Measurements from ENCODE around the gene WIF1. TPM values are rescaled to one million over a fixed set of nuclear protein-coding genes. Genes with fewer than 3 reads are reported as not detected.

Gene WIF1
- total RNA-seq, 2 experiments from 2014 or later: not detected

GRCh38 chr12:65152012-65152411 lies 30.9 kb upstream of the WIF1 start:
- H3K27me3 Mint-ChIP-seq: peaks cover 18% of the 10 kb centered on the region
- ChIA-PET CTCF (no interaction called here), POLR2A (no interaction called here)
- ATAC-seq (ENCODE audit: poor library complexity) (no peak), DNase-seq (no peak)
- Histone ChIP-seq H3K36me3 (ENCODE audit: insufficient read depth, low read length) (no peaks in the 10 kb centered on the region), H3K9me3 (ENCODE audit: control insufficient read depth in 1 of 2, insufficient read depth in 1 of 2, low read length in 2 of 2) (no peaks in the 10 kb centered on the region), H3K27me3 (ENCODE audit: control insufficient read depth in 1 of 2, insufficient read depth in 2 of 2, low read length in 2 of 2) (peaks cover 3 to 6% of the 10 kb centered on the region in 2 experiments), H3K4me3 (ENCODE audit: low read length) (no peak overlapping the region), H3K4me1 (ENCODE audit: insufficient read depth, low read length) (peaks cover 11% of the 10 kb centered on the region), H3K27ac (ENCODE audit: low read depth in 1 of 2, low read length in 2 of 2) (no peak overlapping the region)
- no peaks in the 10 kb centered on the region for H3K9me3 Mint-ChIP-seq
- no peak overlapping the region for H3K4me3 Mint-ChIP-seq
- intact Hi-C loops (cut with DNase I, micrococcal nuclease): no loop called here
- no peaks in the 10 kb centered on the region for H3K36me3 Mint-ChIP-seq (ENCODE audit: low read depth)
- H3K27ac Mint-ChIP-seq: no peak overlapping the region
- no peak for TF ChIP-seq CTCF (IDR thresholded peaks at IDR 0.05)
- H3K4me1 Mint-ChIP-seq (ENCODE audit: low read depth): peaks cover 10% of the 10 kb centered on the region

GRCh38 chr12:65147312-65147905 lies 26.3 kb upstream of the WIF1 start:
- no peak overlapping the region for H3K27ac Mint-ChIP-seq
- H3K4me1 ChIP-seq (ENCODE audit: insufficient read depth, low read length): no peaks in the 10 kb centered on the region
- no peaks in the 10 kb centered on the region for H3K36me3 Mint-ChIP-seq (ENCODE audit: low read depth)
- intact Hi-C loops (cut with DNase I, micrococcal nuclease): no loop called here
- no peaks in the 10 kb centered on the region for H3K36me3 ChIP-seq (ENCODE audit: insufficient read depth, low read length)
- no peak overlapping the region for H3K4me3 ChIP-seq (ENCODE audit: low read length)
- peaks cover 6 to 8% of the 10 kb centered on the region in 2 experiments for H3K27me3 ChIP-seq (ENCODE audit: control insufficient read depth in 1 of 2, insufficient read depth in 2 of 2, low read length in 2 of 2)
- no peaks in the 10 kb centered on the region for H3K4me1 Mint-ChIP-seq (ENCODE audit: low read depth)
- no peaks in the 10 kb centered on the region for H3K9me3 Mint-ChIP-seq
- no peak overlapping the region for H3K4me3 Mint-ChIP-seq
- ChIA-PET CTCF (no interaction called here), POLR2A (no interaction called here)
- no peak for DNase-seq
- H3K9me3 ChIP-seq (ENCODE audit: control insufficient read depth in 1 of 2, insufficient read depth in 1 of 2, low read length in 2 of 2): no peaks in the 10 kb centered on the region
- no peak overlapping the region for H3K27ac ChIP-seq (ENCODE audit: low read depth in 1 of 2, low read length in 2 of 2)
- H3K27me3 Mint-ChIP-seq: peaks cover 34% of the 10 kb centered on the region
- no peak for TF ChIP-seq CTCF (IDR thresholded peaks at IDR 0.05)
- ATAC-seq (ENCODE audit: poor library complexity): no peak

- Mint-ChIP-seq H3K4me3 (no peak overlapping the region), H3K27ac (no peak overlapping the region), H3K4me1 (ENCODE audit: low read depth) (no peaks in the 10 kb centered on the region), H3K36me3 (ENCODE audit: low read depth) (no peaks in the 10 kb centered on the region), H3K9me3 (peaks cover 4% of the 10 kb centered on the region), H3K27me3 (peaks cover 40% of the 10 kb centered on the region)
- intact Hi-C loops (cut with DNase I, micrococcal nuclease): no loop called here
- TF ChIP-seq CTCF (IDR thresholded peaks at IDR 0.05): no peak
- H3K27me3 ChIP-seq (ENCODE audit: control insufficient read depth in 1 of 2, insufficient read depth in 2 of 2, low read length in 2 of 2): peaks cover 5 to 19% of the 10 kb centered on the region in 2 experiments
- peaks cover 1 to 8% of the 10 kb centered on the region in 2 experiments for H3K9me3 ChIP-seq (ENCODE audit: control insufficient read depth in 1 of 2, insufficient read depth in 1 of 2, low read length in 2 of 2)
- no peaks in the 10 kb centered on the region for H3K4me1 ChIP-seq (ENCODE audit: insufficient read depth, low read length)
- POLR2A ChIA-PET: interaction anchor here (0.6 kb wide), 1 partner anchor 788 kb away, joined by 3 read pairs; no protein-coding TSS in a partner anchor
- CTCF ChIA-PET: no interaction called here
- no peak for DNase-seq
- ATAC-seq (ENCODE audit: poor library complexity): no peak
- H3K27ac ChIP-seq (ENCODE audit: low read depth in 1 of 2, low read length in 2 of 2): no peak overlapping the region
- no peak overlapping the region for H3K4me3 ChIP-seq (ENCODE audit: low read length)
- H3K36me3 ChIP-seq (ENCODE audit: insufficient read depth, low read length): no peaks in the 10 kb centered on the region
These were observed 19.6 kb upstream of the WIF1 start for GRCh38 chr12:65140738-65141137.

Measured in CD4-positive, alpha-beta T cell (primary cell).